IPS-18c (cell line): ENCODE data around the gene STK38L.

ENCODE experiments used
- H3K4me3 ChIP-seq: 2 replicates; pipeline ENCODE4 v1.7.0; 2013; ENCODE audit warnings: low read depth, mild to moderate bottlenecking, low read length, moderate library complexity; ENCODE audit not compliant: insufficient read depth
- H3K9me3 ChIP-seq: one replicate; pipeline ENCODE4 v1.6.1; 2013; ENCODE audit warnings: mild to moderate bottlenecking, low read length, moderate library complexity; ENCODE audit not compliant: control insufficient read depth, insufficient read depth

STK38L gene

GRCh38 chr12:27345376-27345775, 101.3 kb downstream of the STK38L start:
- Histone ChIP-seq H3K4me3 (no peak overlapping the region), H3K9me3 (no peaks in the 10 kb centered on the region)

- no peaks in the 10 kb centered on the region for H3K9me3 ChIP-seq
Measured at GRCh38 chr12:27347779-27348178, 103.7 kb downstream of the STK38L start.

GRCh38 chr12:27351476-27351875, 107.4 kb downstream of the STK38L start:
- no peak overlapping the region for H3K4me3 ChIP-seq
- H3K9me3 ChIP-seq: no peaks in the 10 kb centered on the region

More at GRCh38 chr12:27347779-27348178, 103.7 kb downstream of the STK38L start:
- no peak overlapping the region for H3K4me3 ChIP-seq

GRCh38 chr12:27355486-27355885, 111.4 kb downstream of the STK38L start:
- Histone ChIP-seq H3K9me3 (no peaks in the 10 kb centered on the region), H3K4me3 (no peak overlapping the region)

- Histone ChIP-seq H3K9me3 (no peaks in the 10 kb centered on the region), H3K4me3 (no peak overlapping the region)
Measured at GRCh38 chr12:27355979-27356378, 111.9 kb downstream of the STK38L start.

GRCh38 chr12:27359578-27360340, 115.7 kb downstream of the STK38L start:
- no peak overlapping the region for H3K4me3 ChIP-seq
- H3K9me3 ChIP-seq: no peaks in the 10 kb centered on the region

- Histone ChIP-seq H3K4me3 (no peak overlapping the region), H3K9me3 (no peaks in the 10 kb centered on the region)
Measured at GRCh38 chr12:27361372-27361771, 117.3 kb downstream of the STK38L start.

- no peak overlapping the region for H3K4me3 ChIP-seq
Measured at GRCh38 chr12:27366621-27367020, 122.5 kb downstream of the STK38L start.

GRCh38 chr12:27367078-27367477, 123.0 kb downstream of the STK38L start:
- H3K4me3 ChIP-seq: no peak overlapping the region
- H3K9me3 ChIP-seq: no peaks in the 10 kb centered on the region

More at GRCh38 chr12:27366621-27367020, 122.5 kb downstream of the STK38L start:
- H3K9me3 ChIP-seq: no peaks in the 10 kb centered on the region
